Fibroblast of villous mesenchyme (primary cell): Measurements from ENCODE around the gene ASXL2. TPM values are rescaled to one million over a fixed set of nuclear protein-coding genes. Genes with fewer than 3 reads are reported as not detected.

Experiments
- DNase-seq: peaks from one replicate; pipeline ENCODE4 v3.0.0-alpha.2; 2010; ENCODE audit warnings: low read depth
- H3K4me3 ChIP-seq: 2 replicates; pipeline ENCODE4 v1.5.1; 2011; ENCODE audit warnings: low read depth, mild to moderate bottlenecking, low read length
- CTCF ChIP-seq: IDR thresholded peaks from 2 replicates; pipeline ENCODE4 v1.5.1; 2012; ENCODE audit warnings: low read depth, mild to moderate bottlenecking, low read length; ENCODE audit not compliant: insufficient read depth
- total RNA-seq: library from RNA; depleted of rRNA; stranded (reverse); fragments of >200 nt; gene quantifications from 2 replicates; pipeline ENCODE4 v1.2.3, GENCODE V29; 2012

The ASXL2 gene
- total RNA-seq, 1 donor = 13.8 TPM

- no peak for TF ChIP-seq CTCF
- H3K4me3 ChIP-seq = no peak overlapping the region
Measured at GRCh38 chr2:25697559-25698341, 180.5 kb downstream of the ASXL2 start.

GRCh38 chr2:25692737-25693445, 185.4 kb downstream of the ASXL2 start:
- TF ChIP-seq CTCF = no peak
- no peak overlapping the region for H3K4me3 ChIP-seq
- no peak for DNase-seq

More at GRCh38 chr2:25697559-25698341, 180.5 kb downstream of the ASXL2 start:
- DNase-seq = no peak

DNA sequence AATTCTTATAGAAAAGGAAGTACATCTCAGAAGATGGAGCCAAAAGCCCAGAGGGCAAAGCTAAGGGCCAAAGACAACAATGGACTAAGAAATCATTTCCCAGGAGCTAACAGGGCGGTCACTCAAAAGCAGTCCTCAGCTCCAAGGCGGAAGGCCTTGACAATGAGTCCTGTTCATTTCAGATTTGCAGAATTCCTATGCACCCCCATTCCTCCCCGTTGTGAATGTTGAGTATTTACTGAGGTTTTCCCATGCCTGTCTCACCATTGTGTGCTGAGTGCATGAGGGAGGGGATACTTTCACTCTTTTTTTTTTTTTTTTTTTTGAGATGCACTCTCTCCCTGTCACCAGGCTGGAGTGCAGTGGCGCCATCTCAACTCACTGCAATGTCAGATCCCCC, 186.1 kb downstream of the ASXL2 start:
- no peak for DNase-seq
- H3K4me3 ChIP-seq = no peak overlapping the region
- TF ChIP-seq CTCF = no peak

GRCh38 chr2:25690058-25690457, 188.2 kb downstream of the ASXL2 start:
- no peak overlapping the region for H3K4me3 ChIP-seq
- peak; percentile 14 for DNase-seq
- TF ChIP-seq CTCF = no peak

GRCh38 chr2:25688236-25688635, 190.1 kb downstream of the ASXL2 start:
- H3K4me3 ChIP-seq = no peak overlapping the region
- TF ChIP-seq CTCF = no peak
- DNase-seq = no peak

DNA sequence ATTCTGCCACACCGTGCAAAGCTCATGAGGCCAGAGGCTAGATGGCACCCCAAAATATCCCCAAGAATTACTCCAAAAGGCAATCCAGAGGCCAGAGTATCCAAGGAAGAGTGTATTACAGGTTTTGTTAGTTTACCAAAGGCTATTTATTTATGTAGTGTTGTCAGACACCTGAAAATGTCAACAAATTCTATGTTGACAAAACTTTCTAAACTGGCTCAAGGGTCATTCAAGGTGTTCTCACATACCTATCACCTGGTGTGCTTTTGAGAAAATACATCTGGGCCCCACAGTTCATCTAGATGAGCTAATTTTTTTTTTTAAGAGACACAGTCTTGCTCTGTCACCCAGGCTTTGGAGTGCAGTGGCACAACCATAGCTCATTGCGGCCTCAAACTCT, 192.5 kb downstream of the ASXL2 start:
- no peak for TF ChIP-seq CTCF
- DNase-seq = no peak
- no peak overlapping the region for H3K4me3 ChIP-seq
